Activated gamma-delta T cell (primary cell): Measurements from ENCODE around the gene ZC3H18.

ENCODE experiments used
- DNase-seq: peaks from one replicate; lab custom pipeline; 2025; lab: John Stamatoyannopoulos, UW

The ZC3H18 gene

GRCh38 chr16:88549671-88550245 is 20.4 kb upstream of the ZC3H18 start:
- no peak for DNase-seq

GRCh38 chr16:88550246-88550661 is 19.9 kb upstream of the ZC3H18 start:
- no peak for DNase-seq

- no peak for DNase-seq
Observed at GRCh38 chr16:88552166-88552565, 18.0 kb upstream of the ZC3H18 start.

GRCh38 chr16:88552815-88553214 is 17.4 kb upstream of the ZC3H18 start:
- DNase-seq = no peak

- DNase-seq = no peak
Observed at GRCh38 chr16:88553739-88554138, 16.5 kb upstream of the ZC3H18 start.

GRCh38 chr16:88554711-88555264 is 15.4 kb upstream of the ZC3H18 start:
- no peak for DNase-seq

- DNase-seq = no peak
Observed at GRCh38 chr16:88556294-88556988, 13.8 kb upstream of the ZC3H18 start.

- no peak for DNase-seq
Observed at GRCh38 chr16:88558457-88559442, 11.5 kb upstream of the ZC3H18 start.

GRCh38 chr16:88560714-88561484 is 9.3 kb upstream of the ZC3H18 start:
- DNase-seq = no peak

- DNase-seq = no peak
Observed at GRCh38 chr16:88561485-88562359, 8.5 kb upstream of the ZC3H18 start.

- no peak for DNase-seq
Observed at GRCh38 chr16:88566158-88566557, 4.0 kb upstream of the ZC3H18 start.

GRCh38 chr16:88568710-88569613 is 1.2 kb upstream of the ZC3H18 start:
- no peak for DNase-seq

- peak; percentile 43 for DNase-seq
Observed at GRCh38 chr16:88569614-88569984, 604 bp upstream of the ZC3H18 start.

GRCh38 chr16:88570691-88571092 is 489 bp downstream of the ZC3H18 start:
- DNase-seq = peak; percentile 40

GRCh38 chr16:88575251-88575650 is 5.0 kb downstream of the ZC3H18 start:
- no peak for DNase-seq

- no peak for DNase-seq
Observed at GRCh38 chr16:88576307-88576706, 6.1 kb downstream of the ZC3H18 start.

GRCh38 chr16:88577166-88577565 is 7.0 kb downstream of the ZC3H18 start:
- no peak for DNase-seq

- no peak for DNase-seq
Observed at GRCh38 chr16:88578446-88579313, 8.5 kb downstream of the ZC3H18 start.

- DNase-seq = no peak
Observed at GRCh38 chr16:88580371-88580770, 10.2 kb downstream of the ZC3H18 start.
